Coronary artery (tissue), 2 donors: Measurements from ENCODE around the gene SLC27A2.

Source experiments
- DNase-seq: peaks from one replicate; pipeline ENCODE4 v3.0.0-alpha.2; 2017; ENCODE audit warnings: low spot score
- H3K27ac ChIP-seq, 2 donors: fragments of 200-600 bp; sonication (generic); one replicate each; pipeline ENCODE4 v1.5.1; 2016 to 2019
- H3K4me3 ChIP-seq: fragments of 200-600 bp; sonication (generic); 2 replicates; pipeline ENCODE4 v1.5.1; 2016; ENCODE audit warnings: mild to moderate bottlenecking, moderate library complexity
- TF ChIP-seq, protein P1 (sequence below): fragments of 200-600 bp; sonication (generic); IDR thresholded peaks from one replicate; pipeline ENCODE4 v1.5.1; 2019; ENCODE audit warnings: antibody characterized with exemption

The SLC27A2 gene

GRCh38 chr15:50262533-50262932 is 80.5 kb downstream of the SLC27A2 start:
- Histone ChIP-seq H3K27ac (no peak overlapping the region), H3K4me3 (no peak overlapping the region)
- DNase-seq, result no peak
- TF ChIP-seq, protein P1, sequence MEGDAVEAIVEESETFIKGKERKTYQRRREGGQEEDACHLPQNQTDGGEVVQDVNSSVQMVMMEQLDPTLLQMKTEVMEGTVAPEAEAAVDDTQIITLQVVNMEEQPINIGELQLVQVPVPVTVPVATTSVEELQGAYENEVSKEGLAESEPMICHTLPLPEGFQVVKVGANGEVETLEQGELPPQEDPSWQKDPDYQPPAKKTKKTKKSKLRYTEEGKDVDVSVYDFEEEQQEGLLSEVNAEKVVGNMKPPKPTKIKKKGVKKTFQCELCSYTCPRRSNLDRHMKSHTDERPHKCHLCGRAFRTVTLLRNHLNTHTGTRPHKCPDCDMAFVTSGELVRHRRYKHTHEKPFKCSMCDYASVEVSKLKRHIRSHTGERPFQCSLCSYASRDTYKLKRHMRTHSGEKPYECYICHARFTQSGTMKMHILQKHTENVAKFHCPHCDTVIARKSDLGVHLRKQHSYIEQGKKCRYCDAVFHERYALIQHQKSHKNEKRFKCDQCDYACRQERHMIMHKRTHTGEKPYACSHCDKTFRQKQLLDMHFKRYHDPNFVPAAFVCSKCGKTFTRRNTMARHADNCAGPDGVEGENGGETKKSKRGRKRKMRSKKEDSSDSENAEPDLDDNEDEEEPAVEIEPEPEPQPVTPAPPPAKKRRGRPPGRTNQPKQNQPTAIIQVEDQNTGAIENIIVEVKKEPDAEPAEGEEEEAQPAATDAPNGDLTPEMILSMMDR, result no peak

GRCh38 chr15:50265620-50266019 is 83.6 kb downstream of the SLC27A2 start, which contains the start of gene HDC:
Gene HDC (minus strand): TSS chr15:50265726. CDS start chr15:50265623, 103 bp downstream.
- no peak within 1 kb of the TSS for H3K4me3 ChIP-seq
- no peak within 1 kb of the TSS for H3K27ac ChIP-seq
- TF ChIP-seq, protein P1, result no peak
- no peak for DNase-seq

DNA sequence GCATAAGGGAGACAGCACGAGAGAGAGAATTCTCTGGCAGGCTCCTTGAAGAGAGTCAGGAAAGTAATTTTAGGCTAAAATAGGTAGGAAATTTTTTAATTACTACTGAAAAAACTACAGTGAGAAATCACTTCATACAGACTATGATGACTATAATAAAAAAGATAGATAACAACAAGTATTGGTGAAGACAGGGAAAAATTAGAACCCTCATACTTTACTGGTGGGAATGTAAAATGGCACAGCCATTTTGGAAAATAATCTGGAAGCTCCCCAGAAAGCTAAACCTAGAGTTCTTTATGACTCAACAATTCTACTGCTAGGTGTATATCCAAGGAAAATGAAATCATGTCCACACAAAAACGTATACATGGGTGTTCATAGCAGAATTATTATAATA is 85.6 kb downstream of the SLC27A2 start:
- TF ChIP-seq, protein P1, result no peak
- no peak for DNase-seq
- H3K27ac ChIP-seq, result no peak overlapping the region
- H3K4me3 ChIP-seq, result no peak overlapping the region

- TF ChIP-seq, protein P1, result no peak
- Histone ChIP-seq H3K27ac (no peak overlapping the region), H3K4me3 (no peak overlapping the region)
- DNase-seq, result no peak
Measured at GRCh38 chr15:50275091-50275490, 93.1 kb downstream of the SLC27A2 start.

- Histone ChIP-seq H3K27ac (no peak overlapping the region), H3K4me3 (no peak overlapping the region)
- DNase-seq, result no peak
- TF ChIP-seq, protein P1, result no peak
Measured at GRCh38 chr15:50275908-50276307, 93.9 kb downstream of the SLC27A2 start.

DNA sequence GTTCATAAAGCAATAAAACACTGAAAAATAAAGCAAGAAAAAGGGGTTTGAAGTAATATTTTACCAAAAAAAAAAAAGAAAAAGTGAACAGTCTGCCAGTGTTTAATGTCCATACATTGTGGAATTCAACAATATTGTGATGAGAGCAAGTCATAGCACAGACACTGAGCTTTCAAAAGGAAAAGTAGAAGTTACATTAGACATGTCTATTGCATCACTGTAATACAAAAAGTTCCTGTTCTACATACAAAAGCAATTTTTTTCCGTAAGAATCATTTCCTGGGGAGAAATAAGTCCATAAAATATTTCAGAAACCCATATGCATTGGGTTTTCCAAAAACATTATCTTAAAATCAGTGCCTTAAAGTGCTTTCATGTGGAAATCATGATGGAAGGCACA is 95.4 kb downstream of the SLC27A2 start:
- H3K4me3 ChIP-seq, result no peak overlapping the region
- no peak for DNase-seq
- no peak overlapping the region for H3K27ac ChIP-seq
- TF ChIP-seq, protein P1, result no peak

DNA sequence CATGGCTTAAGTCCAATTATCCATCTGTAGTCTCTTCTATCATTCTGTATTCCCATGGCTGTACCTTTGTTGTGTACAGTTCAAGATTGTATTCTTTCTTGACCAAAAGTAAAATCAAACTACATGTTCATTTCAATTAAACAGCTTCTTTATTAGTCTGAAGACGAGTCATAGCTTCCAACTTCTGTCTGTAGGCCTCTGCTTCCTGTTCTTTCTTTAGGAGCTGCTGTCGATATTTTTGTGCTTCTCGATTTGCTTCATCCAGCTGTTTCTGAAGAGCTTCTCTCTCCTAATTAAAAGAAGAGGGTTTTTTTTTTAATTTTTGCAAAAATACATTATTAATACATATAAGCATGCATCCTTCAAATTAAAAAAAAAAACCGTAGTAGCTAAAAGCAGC is 96.5 kb downstream of the SLC27A2 start:
- TF ChIP-seq, protein P1, result no peak
- H3K27ac ChIP-seq, result no peak overlapping the region
- H3K4me3 ChIP-seq, result no peak overlapping the region
- no peak for DNase-seq
